GM21825 (cell line): ENCODE measurements around the gene RBP5.

Experiments used
- ATAC-seq: cut with Tn5 transposase; IDR thresholded peaks from one replicate; pipeline ENCODE4 v1.9.1; 2021; ENCODE audit warnings: mild to moderate bottlenecking, moderate library complexity; ENCODE audit not compliant: unreplicated experiment

RBP5 gene

DNA sequence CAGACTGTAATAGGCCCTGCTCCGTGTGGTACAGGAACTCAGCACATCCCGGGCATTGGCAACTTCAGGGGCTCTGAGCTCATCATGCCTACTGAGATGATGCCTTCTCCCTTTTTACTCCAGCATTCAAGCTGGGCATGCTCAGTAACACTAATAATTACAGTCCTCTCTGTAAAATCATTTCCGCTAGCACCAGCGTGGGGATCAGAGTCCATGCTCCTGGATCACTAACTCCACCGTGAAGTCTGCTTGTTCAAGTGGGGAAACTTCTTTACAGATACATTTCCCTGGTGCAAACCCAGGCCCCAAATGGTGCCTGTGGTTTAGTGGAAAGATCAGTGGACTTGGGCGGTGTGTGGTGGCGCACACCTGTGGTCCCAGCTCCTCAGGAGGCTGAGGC, 18.2 kb upstream of the RBP5 start:
- no peak for ATAC-seq

DNA sequence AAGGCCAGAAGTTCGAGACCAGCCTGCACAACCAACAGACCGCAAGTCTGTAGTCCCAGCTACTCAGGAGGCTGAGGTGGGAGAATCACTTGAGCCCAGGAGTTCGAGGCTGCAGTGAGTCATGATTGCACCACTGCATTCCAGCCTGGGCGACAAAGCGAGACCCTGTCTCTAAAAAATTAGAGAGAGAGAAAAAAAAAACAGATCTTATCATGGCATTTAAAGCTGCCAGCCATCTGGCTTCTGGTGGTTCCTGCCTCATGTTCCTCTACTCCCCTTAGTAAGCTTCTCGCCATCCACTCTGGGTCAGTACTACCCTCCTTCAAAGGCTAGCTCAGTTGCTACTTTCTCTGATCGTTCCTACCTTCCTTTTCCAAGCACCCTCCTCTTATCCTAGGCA, 17.5 kb upstream of the RBP5 start:
- no peak for ATAC-seq

GRCh38 chr12:7145671-7146070, 17.0 kb upstream of the RBP5 start:
- ATAC-seq: no peak

- no peak for ATAC-seq
These were observed 15.9 kb upstream of the RBP5 start for GRCh38 chr12:7144414-7145120.

- ATAC-seq: no peak
These were observed 14.9 kb upstream of the RBP5 start for GRCh38 chr12:7143564-7143963.

DNA sequence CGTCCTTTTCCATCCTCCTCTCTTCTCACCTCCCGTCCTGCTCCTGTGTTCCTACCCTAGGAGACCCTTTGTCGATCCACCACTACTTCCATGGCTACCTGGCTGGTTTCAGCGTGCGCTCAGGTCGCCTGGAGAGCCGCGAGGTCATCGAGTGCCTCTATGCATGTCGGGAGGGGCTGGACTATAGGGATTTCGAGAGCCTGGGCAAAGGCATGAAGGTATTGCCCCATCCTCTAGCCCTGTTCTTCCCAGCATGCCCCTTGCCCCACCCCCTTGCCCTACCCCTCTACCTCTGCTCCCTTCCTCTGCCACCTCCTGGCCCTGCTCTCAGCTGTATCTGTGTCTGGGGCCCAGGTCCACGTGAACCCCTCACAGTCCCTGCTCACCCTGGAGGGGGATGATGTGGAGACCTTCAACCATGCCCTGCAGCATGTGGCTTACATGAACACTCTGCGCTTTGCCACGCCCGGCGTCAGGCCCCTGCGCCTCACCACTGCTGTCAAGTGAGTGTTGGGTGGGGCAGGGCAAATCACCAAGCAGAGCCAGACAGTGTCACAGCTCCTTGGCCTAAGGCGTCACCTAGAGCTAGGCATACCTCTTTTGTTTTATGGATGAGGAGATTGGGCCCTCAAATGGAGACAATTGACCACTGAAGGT, 14.2 kb upstream of the RBP5 start:
- no peak for ATAC-seq

GRCh38 chr12:7142056-7142644, 13.5 kb upstream of the RBP5 start:
- ATAC-seq: peak; percentile 50

DNA sequence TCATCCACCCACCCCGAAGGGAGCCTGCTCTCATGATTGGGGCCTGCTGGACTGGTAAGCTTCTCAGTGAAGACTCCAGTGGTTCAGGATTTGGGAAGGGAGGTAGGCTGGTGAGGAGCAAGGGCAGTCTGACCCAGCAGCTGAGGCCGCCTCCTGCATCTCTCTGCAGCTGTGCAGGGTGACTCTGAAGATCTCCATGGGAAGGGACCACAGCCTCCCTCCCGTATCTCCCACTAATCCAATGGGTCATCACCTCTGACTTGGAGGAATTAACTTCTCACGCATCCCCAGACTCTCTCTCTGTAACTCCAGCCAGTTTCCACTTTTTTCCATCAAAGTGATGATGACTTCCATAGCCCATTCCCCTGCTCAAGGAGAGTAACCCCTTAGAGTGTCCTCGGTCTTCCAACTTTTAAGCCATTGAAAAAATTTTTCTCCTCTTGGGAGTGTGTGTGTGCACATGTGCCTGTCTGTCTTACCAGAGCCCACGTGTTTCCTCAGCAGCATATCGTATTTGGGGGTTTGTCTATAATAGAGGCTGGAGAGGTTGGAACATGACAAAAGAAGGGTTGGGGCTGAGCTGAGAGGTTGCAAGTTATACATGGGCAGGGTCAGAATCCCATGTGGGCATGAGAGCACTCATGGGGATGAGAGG, 12.8 kb upstream of the RBP5 start:
- no peak for ATAC-seq

DNA sequence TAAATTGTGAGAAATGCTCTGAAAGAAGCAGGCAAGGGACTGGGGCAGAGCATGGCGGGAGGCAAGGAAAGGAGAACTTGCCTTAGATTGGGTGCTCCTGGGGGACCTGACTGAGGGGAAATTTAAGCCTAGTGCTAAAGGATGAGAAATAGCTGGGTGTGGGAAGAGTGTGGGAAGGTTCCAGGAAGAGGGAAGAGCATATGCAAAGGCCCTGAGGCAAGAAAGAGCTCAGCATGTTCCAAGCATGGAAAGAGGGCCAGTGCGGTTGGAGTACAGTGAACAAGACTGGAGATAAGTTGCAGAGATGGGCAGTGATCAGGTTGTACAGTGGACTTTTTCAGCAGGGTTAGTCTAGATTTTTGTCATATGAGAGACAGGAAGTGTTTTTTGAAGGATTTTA, 10.5 kb upstream of the RBP5 start:
- ATAC-seq: no peak

- ATAC-seq: no peak
These were observed 9.2 kb upstream of the RBP5 start for GRCh38 chr12:7137908-7138307.

GRCh38 chr12:7136676-7137075, 8.0 kb upstream of the RBP5 start:
- no peak for ATAC-seq

DNA sequence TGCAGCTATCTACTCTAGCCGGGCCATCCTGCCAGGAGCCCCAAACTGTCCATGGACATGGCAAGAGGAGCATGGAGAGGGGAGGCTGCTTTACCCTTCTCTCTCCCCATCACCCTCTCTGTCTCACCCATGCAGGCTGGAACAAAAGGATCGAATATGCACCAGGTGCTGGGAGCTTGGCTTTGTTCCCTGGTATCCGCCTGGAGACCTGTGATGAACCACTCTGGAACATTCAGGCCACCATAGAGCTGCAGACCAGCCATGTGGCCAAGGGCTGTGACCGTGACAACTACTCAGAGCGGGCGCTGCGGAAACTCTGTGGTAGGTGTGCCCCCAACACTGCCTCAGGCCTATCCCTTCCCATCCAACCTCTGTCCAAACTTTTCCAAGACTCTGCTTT, 7.4 kb upstream of the RBP5 start:
- ATAC-seq: no peak

GRCh38 chr12:7134396-7135166, 5.9 kb upstream of the RBP5 start:
- ATAC-seq: no peak

DNA sequence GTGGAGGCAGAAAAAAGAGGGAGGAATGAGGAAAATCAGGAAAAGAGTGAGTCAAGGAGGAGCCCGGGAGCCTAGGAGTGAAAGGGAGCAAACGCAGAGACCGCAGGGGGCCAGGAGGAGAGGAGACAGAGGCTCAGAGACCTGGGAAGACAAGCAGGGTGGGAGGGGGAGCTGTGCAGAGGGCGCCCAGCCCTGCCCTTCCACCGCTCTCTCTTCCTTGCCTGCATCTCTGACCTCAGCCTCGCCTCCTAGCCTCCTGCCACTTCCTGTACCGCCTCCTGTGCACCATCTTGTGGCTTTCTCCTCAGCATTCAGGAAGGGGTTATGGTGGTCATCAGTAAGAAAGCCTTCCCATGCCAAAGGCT, 2.8 kb upstream of the RBP5 start:
- no peak for ATAC-seq

DNA sequence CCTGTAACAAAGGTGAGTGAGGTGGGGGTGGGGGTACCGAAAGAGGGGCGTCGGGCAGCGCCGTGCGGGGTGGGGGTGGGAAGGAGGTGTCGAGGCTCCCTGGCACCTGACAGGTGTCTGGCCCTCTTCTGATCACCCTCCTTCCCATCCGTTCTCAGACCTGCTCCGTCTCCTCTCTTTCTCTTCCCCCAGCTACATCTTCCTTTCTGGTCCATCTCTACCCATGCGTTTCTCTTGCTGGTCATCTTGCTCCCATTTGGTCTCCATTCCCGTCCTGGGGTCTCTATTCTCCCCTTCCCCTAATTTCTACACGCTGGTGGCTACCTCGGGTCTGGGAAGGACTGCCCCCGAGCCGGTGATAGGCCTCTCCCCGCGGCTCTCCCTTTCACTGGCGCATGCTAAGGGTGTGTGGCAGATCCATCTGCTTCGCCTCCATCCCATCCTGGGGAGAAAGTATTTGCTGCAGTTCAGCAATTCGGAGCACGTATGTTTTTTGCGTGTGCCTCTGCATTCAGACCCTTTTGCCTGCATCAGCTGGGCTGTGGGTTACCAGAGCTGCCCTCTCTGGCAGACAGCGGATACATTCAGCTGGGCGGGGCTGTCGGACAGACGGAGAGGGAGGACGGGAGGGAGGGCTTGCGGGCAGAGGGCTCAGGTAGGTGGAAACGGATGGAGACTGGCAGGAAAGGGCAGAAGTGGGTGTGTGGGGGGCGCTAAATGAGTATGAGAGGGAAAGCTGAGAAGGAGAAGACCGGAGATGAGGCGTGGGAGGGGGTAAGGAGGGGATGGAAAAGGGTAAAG, 2.2 kb upstream of the RBP5 start:
- peak; percentile 53 for ATAC-seq

DNA sequence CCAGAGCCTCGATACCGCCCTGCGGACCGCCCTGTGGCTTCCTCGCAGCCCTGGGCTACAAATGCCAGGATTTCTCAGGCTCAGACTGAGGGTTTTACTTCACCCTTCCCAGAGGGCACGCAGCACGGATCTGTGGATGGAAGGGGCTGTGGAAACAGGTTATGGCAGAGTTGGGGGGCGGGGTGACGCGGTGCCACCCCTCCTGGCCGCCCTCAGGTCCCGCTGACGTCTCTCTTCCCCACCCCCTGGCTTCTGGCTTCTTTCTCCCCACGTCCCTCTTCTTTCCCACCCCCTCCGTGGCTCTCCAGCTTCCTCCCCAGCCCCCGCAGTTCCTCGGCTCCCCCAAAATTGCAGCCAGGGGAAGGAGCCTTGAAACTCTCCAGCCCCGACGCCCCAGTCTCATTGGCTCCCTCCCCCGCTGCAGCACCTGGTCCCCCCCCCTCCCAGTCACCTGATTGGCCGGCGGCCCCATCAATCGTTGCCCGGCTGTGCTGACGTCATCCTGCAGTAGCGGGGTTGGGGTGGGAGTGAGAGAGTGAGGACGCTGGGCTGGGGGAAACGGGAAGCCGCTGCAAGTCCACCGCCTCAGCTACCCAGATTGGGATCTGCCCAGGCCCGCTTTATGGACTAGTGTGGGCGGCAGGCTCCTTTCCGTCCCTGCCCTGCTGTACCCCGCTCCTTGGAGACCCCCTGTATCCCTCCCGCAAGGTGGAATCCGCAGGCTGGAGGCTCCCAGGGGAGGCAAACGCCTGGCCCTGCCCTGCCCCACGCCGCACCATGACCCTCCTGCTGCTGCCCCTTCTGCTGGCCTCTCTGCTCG, 1.4 kb upstream of the RBP5 start, which contains the start of gene CLSTN3:
TSS of gene CLSTN3 (plus strand) at position 500 of the 820 bp plus-strand sequence. CDS start at position 778, 278 bp downstream.
- peak; percentile 53 for ATAC-seq

- no peak for ATAC-seq
These were observed 690 bp upstream of the RBP5 start for GRCh38 chr12:7129287-7129871.

DNA sequence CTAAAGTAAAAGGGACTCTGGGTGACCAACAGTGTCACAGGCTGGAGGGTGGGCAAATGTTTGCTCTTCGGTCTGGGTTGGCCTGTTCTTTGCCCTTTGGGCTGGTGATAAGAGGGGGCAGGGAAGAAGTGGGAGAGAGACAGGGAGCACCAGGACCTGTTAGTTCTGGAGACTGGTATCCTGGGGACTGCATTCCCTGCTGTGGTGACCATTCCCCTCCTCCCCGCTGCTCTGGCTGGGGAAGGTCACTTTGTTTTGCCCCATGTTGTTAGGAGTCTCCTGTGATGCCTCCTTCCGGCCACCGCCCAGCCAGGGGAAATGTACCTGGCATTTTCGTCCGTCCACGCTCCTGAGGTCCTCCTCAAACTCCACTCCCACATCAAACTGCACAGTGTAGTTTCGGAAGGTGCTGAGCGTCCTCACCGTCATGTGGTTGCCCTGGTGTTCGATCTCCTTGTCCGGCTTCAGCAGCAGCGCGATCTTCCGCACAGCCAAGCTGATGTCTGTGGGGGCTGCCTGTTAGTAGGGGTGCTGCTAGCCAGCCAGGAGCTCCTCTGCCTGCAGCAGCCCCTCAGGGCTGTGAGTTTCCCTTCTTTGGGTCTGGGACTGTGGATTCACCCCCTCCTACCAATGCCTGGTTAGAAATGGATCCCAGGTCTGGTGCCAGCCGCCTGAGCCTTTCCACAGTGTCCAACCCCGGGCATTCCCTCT, 618 bp downstream of the RBP5 start:
- ATAC-seq: no peak
